RWPE2 (cell line): Measurements from ENCODE around the gene ZNF384.

Source experiments
- ATAC-seq: fragments of 200-7000 bp; cut with Tn5 transposase; 3 replicates; pipeline ENCODE4 v1.9.1; 2021; ENCODE audit warnings: low read depth
- DNase-seq: peaks from one replicate; pipeline ENCODE4 v3.0.0-alpha.2; 2020; ENCODE audit warnings: low spot score
- H3K27ac ChIP-seq: fragments of 450-650 bp; 2 replicates; pipeline ENCODE4 v1.5.1; 2017; ENCODE audit warnings: mild to moderate bottlenecking; ENCODE audit not compliant: poor library complexity, severe bottlenecking
- H3K27me3 ChIP-seq: fragments of 250-450 bp; sonication (Bioruptor Pico); 2 replicates; pipeline ENCODE4 v1.5.1; 2021; ENCODE audit warnings: mild to moderate bottlenecking, moderate library complexity; ENCODE audit not compliant: insufficient read depth, poor library complexity, severe bottlenecking
- H3K36me3 ChIP-seq: fragments of 250-450 bp; sonication (Bioruptor Pico); 2 replicates; pipeline ENCODE4 v1.5.1; 2020; ENCODE audit warnings: low read depth, mild to moderate bottlenecking, moderate library complexity
- H3K4me1 ChIP-seq: fragments of 250-450 bp; sonication (Bioruptor Pico); 2 replicates; pipeline ENCODE4 v1.5.1; 2021; ENCODE audit warnings: mild to moderate bottlenecking, moderate library complexity; ENCODE audit not compliant: insufficient read depth, poor library complexity, severe bottlenecking
- H3K4me3 ChIP-seq: fragments of 250-450 bp; sonication (Bioruptor Pico); 2 replicates; pipeline ENCODE4 v1.5.1; 2021; ENCODE audit warnings: mild to moderate bottlenecking, moderate library complexity; ENCODE audit not compliant: severe bottlenecking
- H3K9me3 ChIP-seq: fragments of 250-450 bp; sonication (Bioruptor Pico); 2 replicates; pipeline ENCODE4 v1.5.1; 2021; ENCODE audit warnings: mild to moderate bottlenecking, moderate library complexity; ENCODE audit not compliant: severe bottlenecking
- CTCF ChIP-seq: fragments of 450-650 bp; IDR thresholded peaks from one replicate; pipeline ENCODE4 v1.5.1; 2017; ENCODE audit warnings: mild to moderate bottlenecking, moderate library complexity; ENCODE audit not compliant: poor library complexity, severe bottlenecking

The ZNF384 gene

GRCh38 chr12:6730169-6730568 is 41.0 kb upstream of the ZNF384 start:
- no peak for ATAC-seq
- no peak overlapping the region for H3K27ac ChIP-seq
- H3K4me3 ChIP-seq = no peak overlapping the region
- DNase-seq = no peak
- H3K36me3 ChIP-seq = peaks cover 29% of the 10 kb centered on the region
- H3K9me3 ChIP-seq = no peaks in the 10 kb centered on the region
- no peaks in the 10 kb centered on the region for H3K27me3 ChIP-seq
- no peak for TF ChIP-seq CTCF
- no peaks in the 10 kb centered on the region for H3K4me1 ChIP-seq

GRCh38 chr12:6729186-6729585 is 40.0 kb upstream of the ZNF384 start:
- Histone ChIP-seq H3K4me1 (peaks cover 5% of the 10 kb centered on the region), H3K27ac (no peak overlapping the region), H3K9me3 (no peaks in the 10 kb centered on the region), H3K36me3 (peaks cover 29% of the 10 kb centered on the region), H3K4me3 (no peak overlapping the region), H3K27me3 (no peaks in the 10 kb centered on the region)
- DNase-seq (no peak), ATAC-seq (no peak)
- no peak for TF ChIP-seq CTCF

GRCh38 chr12:6725350-6725749 is 36.2 kb upstream of the ZNF384 start:
- H3K4me3 ChIP-seq = no peak overlapping the region
- peak overlapping the region; percentile 70 for H3K27ac ChIP-seq

GRCh38 chr12:6724409-6724797 is 35.2 kb upstream of the ZNF384 start:
- Histone ChIP-seq H3K9me3 (no peaks in the 10 kb centered on the region), H3K4me1 (peaks cover 8% of the 10 kb centered on the region), H3K4me3 (peak overlapping the region; percentile 52), H3K36me3 (peaks cover 17% of the 10 kb centered on the region), H3K27ac (peak overlapping the region; percentile 70), H3K27me3 (no peaks in the 10 kb centered on the region)
- TF ChIP-seq CTCF = no peak
- DNase-seq = no peak
- peak; percentile 7 for ATAC-seq

More at GRCh38 chr12:6725350-6725749, 36.2 kb upstream of the ZNF384 start:
- ATAC-seq (no peak), DNase-seq (no peak)
- Histone ChIP-seq H3K4me1 (peaks cover 8% of the 10 kb centered on the region), H3K27me3 (no peaks in the 10 kb centered on the region), H3K36me3 (peaks cover 20% of the 10 kb centered on the region), H3K9me3 (no peaks in the 10 kb centered on the region)
- TF ChIP-seq CTCF = no peak

- Histone ChIP-seq H3K27me3 (no peaks in the 10 kb centered on the region), H3K27ac (peak within 1 kb of the TSS; percentile 70), H3K9me3 (no peaks in the 10 kb centered on the region), H3K4me3 (peak within 1 kb of the TSS; percentile 52), H3K4me1 (peaks cover 8% of the 10 kb centered on the region), H3K36me3 (peaks cover 15% of the 10 kb centered on the region)
- TF ChIP-seq CTCF = peak; percentile 23
- ATAC-seq = peak; percentile 97
- DNase-seq = peak; percentile 98
Observed at GRCh38 chr12:6723607-6724408, 34.6 kb upstream of the ZNF384 start, which contains the start of gene COPS7A. TSS of gene COPS7A (plus strand) at chr12:6724046. CDS start at chr12:6724657, 611 bp downstream.
